HepG2 (cell line): ENCODE measurements around the gene TFPI. TPM values are rescaled to one million over a fixed set of nuclear protein-coding genes. Genes with fewer than 3 reads are reported as not detected.

Experiments used
- DPF2 ChIP-seq: sonication (generic); formaldehyde crosslinking; IDR thresholded peaks from 2 replicates; pipeline ENCODE4 v1.4.0; 2020; ENCODE audit warnings: mild to moderate bottlenecking, low read depth, missing genetic modification reagents, borderline replicate concordance
- GABPB1 ChIP-seq: IDR thresholded peaks from 2 replicates; pipeline ENCODE4 v1.6.1; 2016; ENCODE audit warnings: mild to moderate bottlenecking, missing genetic modification reagents, moderate library complexity, missing compliant biosample characterization
- GZF1 ChIP-seq: sonication (generic); formaldehyde crosslinking; IDR thresholded peaks from 2 replicates; pipeline ENCODE4 v1.5.1; 2020; ENCODE audit warnings: mild to moderate bottlenecking, missing genetic modification reagents
- NFAT5 ChIP-seq: sonication (generic); formaldehyde crosslinking; IDR thresholded peaks from 2 replicates; pipeline ENCODE4 v1.4.0; 2020; ENCODE audit warnings: missing genetic modification reagents
- POLR2AphosphoS5 ChIP-seq: IDR thresholded peaks from 2 replicates; pipeline ENCODE4 v1.6.1; 2012; ENCODE audit warnings: low read depth, low read length
- RORA ChIP-seq: sonication (generic); formaldehyde crosslinking; IDR thresholded peaks from 2 replicates; pipeline ENCODE4 v1.5.0; 2020; ENCODE audit warnings: mild to moderate bottlenecking, missing genetic modification reagents, moderate library complexity
- TFAP4 ChIP-seq: sonication (generic); IDR thresholded peaks from 2 replicates; pipeline ENCODE4 v1.6.1; 2016; ENCODE audit warnings: low read depth, borderline replicate concordance
- TP53 ChIP-seq: sonication (generic); formaldehyde crosslinking; conservative IDR thresholded peaks from 2 replicates; pipeline ENCODE4 v1.4.0; 2020; ENCODE audit warnings: missing genetic modification reagents
- ZBTB20 ChIP-seq: sonication (generic); formaldehyde crosslinking; IDR thresholded peaks from 2 replicates; pipeline ENCODE4 v1.8.1; 2023; ENCODE audit warnings: missing genetic modification reagents, low read depth, mild to moderate bottlenecking, borderline replicate concordance
- ZC3H4 ChIP-seq: sonication (generic); formaldehyde crosslinking; IDR thresholded peaks from 2 replicates; pipeline ENCODE4 v1.4.0; 2020; ENCODE audit warnings: missing genetic modification reagents, borderline replicate concordance
- ZNF121 ChIP-seq: sonication (generic); formaldehyde crosslinking; IDR thresholded peaks from 2 replicates; pipeline ENCODE4 v1.5.0; 2020; ENCODE audit warnings: mild to moderate bottlenecking, missing genetic modification reagents
- ZNF274 ChIP-seq: sonication (generic); formaldehyde crosslinking; IDR thresholded peaks from 2 replicates; pipeline ENCODE4 v1.5.1; 2020; ENCODE audit warnings: mild to moderate bottlenecking, missing genetic modification reagents
- ZNF563 ChIP-seq: sonication (generic); formaldehyde crosslinking; IDR thresholded peaks from 2 replicates; pipeline ENCODE4 v1.8.0; 2022; ENCODE audit warnings: mild to moderate bottlenecking, moderate library complexity, missing genetic modification reagents
- ZNF775 ChIP-seq: sonication (generic); formaldehyde crosslinking; IDR thresholded peaks from 2 replicates; pipeline ENCODE4 v1.4.0; 2020; ENCODE audit warnings: missing genetic modification reagents, mild to moderate bottlenecking, moderate library complexity, borderline replicate concordance
- ZNF788 ChIP-seq: sonication (generic); formaldehyde crosslinking; IDR thresholded peaks from 2 replicates; pipeline ENCODE4 v1.5.0; 2020; ENCODE audit warnings: mild to moderate bottlenecking, missing genetic modification reagents, borderline replicate concordance
- polyA plus RNA-seq, 8 experiments: library from polyadenylated mRNA; depleted of rRNA in 3 of 8; stranded (reverse) in 7 of 8; unstranded in 1 of 8; fragments of >200 nt; fragmentation: Illumina TruSeq in 4 of 8; extraction: Trizol in 4 of 8; gene quantifications; 2 replicates each; pipeline versions ENCODE4 v1.2.1 to v1.2.3, GENCODE V29; 2011 to 2016; ENCODE audit warnings: low read depth in 4 of 8, missing spikeins in 1 of 8, mixed read lengths in 1 of 8; ENCODE audit not compliant: insufficient read depth in 1 of 8
- total RNA-seq, 5 experiments: library from RNA; depleted of rRNA; stranded (reverse); fragments of >200 nt; fragmentation: Illumina TruSeq; extraction: Trizol; gene quantifications; 2 replicates each; pipeline ENCODE4 v1.2.3, GENCODE V29; 2016; ENCODE audit warnings: low read depth in 1 of 5
- TF ChIP-seq, protein P1 (sequence below): sonication (generic); formaldehyde crosslinking; IDR thresholded peaks from 2 replicates; pipeline ENCODE4 v1.4.0; 2020; ENCODE audit warnings: missing genetic modification reagents, mild to moderate bottlenecking, borderline replicate concordance
- TF ChIP-seq, protein P2 (sequence below): sonication (generic); formaldehyde crosslinking; IDR thresholded peaks from 2 replicates; pipeline ENCODE4 v1.8.0; 2022; ENCODE audit warnings: mild to moderate bottlenecking, missing genetic modification reagents
- TF ChIP-seq, protein P3 (sequence below): sonication (generic); formaldehyde crosslinking; IDR thresholded peaks from 2 replicates; pipeline ENCODE4 v1.5.1; 2020; ENCODE audit warnings: mild to moderate bottlenecking, missing genetic modification reagents

The TFPI gene
- total and polyA plus RNA-seq, 2 of the 13 experiments (the other 11 are each of a cell fraction or from before 2014, with no cell fraction given): 301 to 436 TPM

DNA sequence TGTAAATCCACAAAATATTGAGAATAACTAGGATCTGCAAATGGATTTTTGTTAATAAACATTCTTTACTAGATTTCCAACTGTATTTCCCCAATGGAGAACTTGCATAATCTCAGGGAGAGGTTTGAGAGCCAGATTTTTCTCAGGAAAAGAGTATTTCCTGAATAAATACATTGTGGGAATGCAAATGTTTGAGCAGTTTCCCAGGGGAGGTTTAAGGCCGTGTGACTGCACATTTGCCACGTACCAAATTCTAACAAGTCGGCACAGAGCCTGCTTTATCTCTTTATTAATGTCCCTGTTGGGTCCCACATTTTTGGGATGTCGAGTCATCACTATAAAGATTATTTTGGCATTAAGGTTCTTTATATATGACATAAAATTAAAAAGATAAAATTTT is 27.0 kb downstream of the TFPI start (continued):
- TF ChIP-seq RORA (no peak), ZNF274 (CRISPR knock-in tag) (no peak), ZBTB20 (CRISPR knock-in tag) (peak; percentile 57; the same call in 1 of the 2 replicates), ZNF121 (CRISPR knock-in tag) (no peak), ZNF788 (CRISPR knock-in tag) (no peak), ZNF563 (CRISPR knock-in tag) (no peak), ZC3H4 (CRISPR knock-in tag) (no peak), TFAP4 (no peak), NFAT5 (CRISPR knock-in tag) (no peak), GZF1 (CRISPR knock-in tag) (no peak), ZNF775 (CRISPR knock-in tag) (no peak), TP53 (CRISPR knock-in tag) (no peak), GABPB1 (CRISPR knock-in tag) (no peak), DPF2 (CRISPR knock-in tag) (0 out of 2 replicates have a peak, but pooled peaks have one; percentile 25), POLR2AphosphoS5 (peak; percentile 8; the same call in 1 of the 2 replicates)
- TF ChIP-seq, protein P1, sequence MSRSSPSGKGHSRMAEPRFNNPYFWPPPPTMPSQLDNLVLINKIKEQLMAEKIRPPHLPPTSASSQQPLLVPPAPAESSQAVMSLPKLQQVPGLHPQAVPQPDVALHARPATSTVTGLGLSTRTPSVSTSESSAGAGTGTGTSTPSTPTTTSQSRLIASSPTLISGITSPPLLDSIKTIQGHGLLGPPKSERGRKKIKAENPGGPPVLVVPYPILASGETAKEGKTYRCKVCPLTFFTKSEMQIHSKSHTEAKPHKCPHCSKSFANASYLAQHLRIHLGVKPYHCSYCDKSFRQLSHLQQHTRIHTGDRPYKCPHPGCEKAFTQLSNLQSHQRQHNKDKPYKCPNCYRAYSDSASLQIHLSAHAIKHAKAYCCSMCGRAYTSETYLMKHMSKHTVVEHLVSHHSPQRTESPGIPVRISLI (CRISPR knock-in tag): no peak
- TF ChIP-seq, protein P2, sequence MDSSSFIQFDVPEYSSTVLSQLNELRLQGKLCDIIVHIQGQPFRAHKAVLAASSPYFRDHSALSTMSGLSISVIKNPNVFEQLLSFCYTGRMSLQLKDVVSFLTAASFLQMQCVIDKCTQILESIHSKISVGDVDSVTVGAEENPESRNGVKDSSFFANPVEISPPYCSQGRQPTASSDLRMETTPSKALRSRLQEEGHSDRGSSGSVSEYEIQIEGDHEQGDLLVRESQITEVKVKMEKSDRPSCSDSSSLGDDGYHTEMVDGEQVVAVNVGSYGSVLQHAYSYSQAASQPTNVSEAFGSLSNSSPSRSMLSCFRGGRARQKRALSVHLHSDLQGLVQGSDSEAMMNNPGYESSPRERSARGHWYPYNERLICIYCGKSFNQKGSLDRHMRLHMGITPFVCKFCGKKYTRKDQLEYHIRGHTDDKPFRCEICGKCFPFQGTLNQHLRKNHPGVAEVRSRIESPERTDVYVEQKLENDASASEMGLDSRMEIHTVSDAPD: peak; percentile 38; the same call in 1 of the 2 replicates
- TF ChIP-seq, protein P3, sequence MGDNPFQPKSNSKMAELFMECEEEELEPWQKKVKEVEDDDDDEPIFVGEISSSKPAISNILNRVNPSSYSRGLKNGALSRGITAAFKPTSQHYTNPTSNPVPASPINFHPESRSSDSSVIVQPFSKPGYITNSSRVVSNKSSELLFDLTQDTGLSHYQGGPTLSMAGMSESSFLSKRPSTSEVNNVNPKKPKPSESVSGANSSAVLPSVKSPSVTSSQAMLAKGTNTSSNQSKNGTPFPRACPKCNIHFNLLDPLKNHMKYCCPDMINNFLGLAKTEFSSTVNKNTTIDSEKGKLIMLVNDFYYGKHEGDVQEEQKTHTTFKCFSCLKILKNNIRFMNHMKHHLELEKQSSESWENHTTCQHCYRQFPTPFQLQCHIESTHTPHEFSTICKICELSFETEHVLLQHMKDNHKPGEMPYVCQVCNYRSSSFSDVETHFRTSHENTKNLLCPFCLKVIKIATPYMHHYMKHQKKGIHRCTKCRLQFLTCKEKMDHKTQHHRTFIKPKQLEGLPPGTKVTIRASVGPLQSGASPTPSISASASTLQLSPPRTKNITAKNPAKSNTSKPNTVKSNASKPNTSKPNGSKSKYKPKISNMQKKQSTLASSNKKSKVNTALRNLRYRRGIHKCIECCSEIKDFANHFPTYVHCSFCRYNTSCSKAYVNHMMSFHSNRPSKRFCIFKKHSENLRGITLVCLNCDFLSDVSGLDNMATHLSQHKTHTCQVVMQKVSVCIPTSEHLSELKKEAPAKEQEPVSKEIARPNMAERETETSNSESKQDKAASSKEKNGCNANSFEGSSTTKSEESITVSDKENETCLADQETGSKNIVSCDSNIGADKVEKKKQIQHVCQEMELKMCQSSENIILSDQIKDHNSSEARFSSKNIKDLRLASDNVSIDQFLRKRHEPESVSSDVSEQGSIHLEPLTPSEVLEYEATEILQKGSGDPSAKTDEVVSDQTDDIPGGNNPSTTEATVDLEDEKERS (CRISPR knock-in tag): no peak
